NCI-H446 treated with DMSO at 0.1 percent for 48 hours (cell line): ENCODE results near the gene PDE5A.

Experiments used
- DNase-seq: peaks from one replicate; lab custom pipeline; 2025; lab: John Stamatoyannopoulos, UW

The PDE5A gene

DNA sequence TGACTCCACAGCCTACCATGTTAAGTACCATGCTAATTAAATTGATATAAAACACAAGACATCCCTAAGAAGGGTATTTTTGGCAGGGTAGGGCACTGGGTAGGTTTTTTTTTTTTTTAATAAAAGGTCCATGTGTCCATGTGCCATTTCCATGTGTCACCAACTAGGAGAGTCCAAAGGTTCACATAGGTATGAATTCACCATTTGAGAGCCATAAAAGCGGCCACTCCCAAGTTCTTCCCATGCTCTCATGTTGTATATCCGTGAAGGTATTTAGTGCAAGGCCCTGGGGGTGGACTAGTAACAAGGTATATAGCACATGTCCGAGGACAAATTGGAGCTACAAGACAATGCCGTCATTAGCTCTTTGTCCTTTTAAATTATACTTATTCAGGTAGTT is 107.3 kb downstream of the PDE5A start:
- DNase-seq = no peak

DNA sequence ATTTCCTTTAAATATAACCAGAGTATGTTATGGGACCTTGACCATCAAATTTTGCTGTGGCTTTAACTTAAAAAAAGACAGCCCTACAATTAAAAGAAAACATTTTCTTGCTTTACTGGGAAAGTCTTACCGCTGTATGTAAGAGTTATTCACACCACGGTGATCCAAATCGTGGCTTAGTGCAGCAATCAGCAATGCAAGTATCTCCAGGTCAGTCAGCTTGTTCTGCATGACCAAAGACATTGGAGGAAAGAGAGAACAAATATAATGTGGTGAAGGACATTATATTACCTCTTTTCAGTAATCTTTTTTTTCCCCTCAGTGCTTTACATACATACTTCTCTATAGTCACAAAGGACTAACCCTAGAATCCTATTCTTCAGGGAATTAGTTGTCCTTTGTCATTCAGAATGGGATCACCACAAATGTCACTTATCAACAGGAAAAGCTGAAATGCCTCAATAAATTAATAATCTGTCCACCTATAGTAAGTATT is 109.6 kb downstream of the PDE5A start:
- DNase-seq = no peak

DNA sequence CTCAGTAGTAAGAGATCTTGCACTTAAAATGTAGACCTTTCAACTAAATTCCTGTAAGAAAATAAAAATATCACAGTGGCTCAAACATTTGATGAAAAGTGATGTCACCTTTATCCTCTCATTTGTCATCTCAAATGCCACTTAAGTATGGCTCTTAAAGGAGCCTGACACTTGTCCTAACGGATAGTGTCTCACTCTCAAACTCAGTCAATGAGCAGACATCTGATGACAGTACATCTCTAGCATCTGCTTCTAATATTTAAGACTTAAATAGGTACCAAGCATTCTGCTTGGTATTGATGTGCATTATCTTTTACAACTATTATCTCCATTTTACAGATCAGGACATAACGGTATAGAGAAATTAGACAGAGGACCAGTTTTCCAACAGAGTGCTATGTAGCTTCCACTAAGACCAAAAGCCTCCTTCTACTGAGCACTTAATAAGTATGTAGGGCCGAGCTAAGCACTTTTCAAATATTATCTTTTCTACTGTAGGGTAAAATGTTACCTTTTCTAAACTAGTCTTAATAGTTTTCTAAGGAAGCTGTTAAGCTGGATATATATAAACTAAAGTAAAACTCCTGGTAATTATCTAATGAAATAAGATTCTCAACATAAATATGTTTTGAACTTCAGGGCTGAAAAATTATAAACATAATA is 110.2 kb downstream of the PDE5A start:
- no peak for DNase-seq

DNA sequence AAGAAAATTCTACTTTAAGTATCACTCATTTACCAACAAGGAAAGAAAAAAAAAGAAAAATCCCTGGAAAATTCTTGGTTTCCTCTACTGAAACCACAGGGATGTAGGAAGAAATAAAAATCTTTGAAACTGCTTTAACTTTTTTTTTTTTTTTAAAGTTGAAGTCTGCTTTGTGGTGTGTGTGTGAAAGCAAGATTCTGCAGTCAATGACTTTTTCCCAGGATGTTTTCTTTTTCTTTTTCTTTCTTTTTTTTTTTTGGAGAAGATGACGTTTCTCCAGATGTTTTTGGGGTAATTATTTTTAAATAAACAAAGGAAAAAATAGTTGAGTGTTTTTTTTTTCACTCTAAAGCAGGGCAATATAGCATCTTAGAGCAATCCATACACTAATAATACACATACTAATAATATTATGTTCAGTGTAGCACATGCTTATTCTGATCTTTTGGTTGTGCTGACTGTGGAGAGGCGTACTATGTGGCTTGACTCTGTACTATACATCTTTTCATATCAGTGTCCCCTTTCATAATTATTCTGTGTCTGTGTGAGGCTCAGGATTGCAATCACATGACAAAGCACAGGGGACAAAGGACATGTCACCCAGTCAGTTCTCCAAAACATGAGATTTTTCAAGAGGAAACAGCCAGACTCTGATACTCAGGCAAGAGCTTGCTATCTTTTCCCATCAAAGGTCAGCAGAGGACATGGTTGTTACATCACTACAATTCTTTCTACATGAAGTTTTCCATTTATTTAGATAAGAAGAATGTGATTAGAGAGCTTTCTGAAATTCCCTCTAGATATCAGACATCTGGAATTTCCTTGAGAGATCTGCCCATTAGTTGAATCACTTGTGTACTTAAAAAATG is 111.0 kb downstream of the PDE5A start:
- no peak for DNase-seq

DNA sequence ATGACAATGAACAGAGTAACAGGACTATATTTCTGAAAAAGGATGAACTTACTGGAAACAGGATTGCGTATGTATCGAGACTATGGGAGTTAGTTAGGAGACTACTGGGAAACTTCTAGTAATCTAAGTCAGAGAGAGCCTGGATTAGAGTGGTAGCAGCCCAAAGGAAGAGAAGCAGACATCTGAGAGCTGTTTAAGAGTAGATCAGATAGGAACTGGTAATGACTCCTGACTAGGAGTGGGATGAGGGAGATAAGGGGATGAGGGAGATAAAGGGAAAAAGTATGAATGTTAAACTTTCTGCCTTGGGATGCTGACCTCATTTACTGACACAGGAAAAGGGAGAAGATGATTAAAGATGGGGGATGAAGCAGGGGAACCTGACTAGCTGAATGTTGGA is 116.2 kb downstream of the PDE5A start:
- no peak for DNase-seq

DNA sequence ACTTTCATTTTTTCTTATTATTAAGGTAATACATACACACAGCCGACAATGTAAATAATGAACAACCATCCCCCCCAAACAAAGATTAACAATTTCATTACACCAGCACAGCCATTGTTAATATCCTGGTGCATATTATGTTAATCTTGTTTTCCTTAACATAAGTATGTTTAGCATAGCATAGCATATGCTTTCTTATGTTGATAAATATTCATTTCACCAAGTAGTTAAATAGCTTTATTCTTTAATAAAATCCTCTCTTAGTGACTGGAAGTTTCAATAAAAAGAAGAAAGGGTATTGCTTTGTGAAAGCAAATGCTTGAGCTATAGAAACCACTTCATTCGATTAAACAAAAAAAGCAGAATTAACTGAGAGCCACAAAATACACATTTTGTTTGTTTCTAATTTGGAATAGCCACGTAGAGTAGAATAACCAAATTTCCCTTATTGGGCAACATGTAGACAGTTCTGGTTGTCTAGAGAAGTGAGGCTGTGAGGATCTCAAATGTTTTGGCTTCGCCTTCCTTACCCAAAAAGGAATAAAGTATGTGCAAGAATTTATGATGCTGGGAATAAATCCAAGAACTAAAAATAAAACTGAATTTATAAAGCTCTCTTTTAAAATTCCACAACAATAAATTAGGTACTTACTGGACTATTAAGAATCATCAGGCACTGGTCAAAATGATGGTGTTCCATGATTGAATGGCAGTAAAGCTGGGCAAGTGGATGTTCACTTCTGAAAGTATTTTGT is 118.0 kb downstream of the PDE5A start:
- DNase-seq = no peak

DNA sequence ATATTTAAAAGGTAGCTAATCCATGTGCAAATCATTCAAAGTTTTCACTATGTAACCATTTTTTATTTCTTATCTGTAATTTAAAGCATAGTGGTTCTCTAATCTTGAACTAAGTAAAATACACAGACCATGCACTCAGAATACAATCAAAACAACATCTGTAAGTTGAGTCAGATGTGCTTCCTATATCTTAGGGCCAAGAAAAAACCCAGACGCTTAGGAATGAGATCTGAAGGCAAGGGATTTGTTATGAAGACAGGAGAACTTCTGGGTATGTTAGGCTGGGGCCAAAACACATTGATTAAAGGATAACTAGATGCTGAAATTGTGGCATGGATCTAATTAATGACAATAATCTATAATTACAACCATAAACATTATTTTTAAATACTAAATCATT is 120.3 kb downstream of the PDE5A start:
- no peak for DNase-seq

DNA sequence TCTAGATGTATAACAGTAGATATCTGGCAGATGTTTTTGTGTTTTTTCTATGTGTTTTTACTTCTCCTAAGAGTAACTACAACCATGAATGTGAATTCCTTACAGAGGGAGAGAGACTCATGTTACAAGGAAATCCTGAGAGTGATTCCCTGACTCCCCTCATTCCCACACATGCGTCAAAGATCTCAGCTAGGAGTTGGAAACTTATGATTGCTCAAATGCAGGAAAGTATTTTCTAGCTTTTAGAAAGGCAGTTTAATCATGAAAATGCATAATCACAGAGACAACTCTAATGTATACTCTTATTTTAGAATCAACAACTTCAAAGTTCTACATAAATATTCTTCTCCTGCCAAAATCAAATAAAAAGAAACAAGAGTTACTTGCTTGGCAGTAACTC is 121.8 kb downstream of the PDE5A start:
- no peak for DNase-seq

DNA sequence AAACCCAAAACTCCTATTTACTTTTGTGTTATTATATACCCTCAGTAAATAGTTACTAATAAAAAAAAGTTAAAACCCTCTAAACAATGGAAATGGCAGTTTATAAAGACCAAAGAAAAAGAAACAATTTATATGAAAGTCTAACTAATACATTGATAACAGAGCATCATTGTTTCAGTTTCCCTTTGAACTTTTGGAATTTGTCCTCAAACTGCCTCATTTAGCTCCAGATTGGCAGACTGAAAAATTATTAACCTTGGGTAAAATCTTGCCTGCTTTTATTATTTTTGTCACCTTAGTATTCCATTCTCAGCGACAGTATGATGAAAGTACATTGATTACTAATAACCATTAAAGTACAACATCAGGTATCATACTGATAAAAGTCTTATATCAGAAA is 124.0 kb downstream of the PDE5A start:
- no peak for DNase-seq

DNA sequence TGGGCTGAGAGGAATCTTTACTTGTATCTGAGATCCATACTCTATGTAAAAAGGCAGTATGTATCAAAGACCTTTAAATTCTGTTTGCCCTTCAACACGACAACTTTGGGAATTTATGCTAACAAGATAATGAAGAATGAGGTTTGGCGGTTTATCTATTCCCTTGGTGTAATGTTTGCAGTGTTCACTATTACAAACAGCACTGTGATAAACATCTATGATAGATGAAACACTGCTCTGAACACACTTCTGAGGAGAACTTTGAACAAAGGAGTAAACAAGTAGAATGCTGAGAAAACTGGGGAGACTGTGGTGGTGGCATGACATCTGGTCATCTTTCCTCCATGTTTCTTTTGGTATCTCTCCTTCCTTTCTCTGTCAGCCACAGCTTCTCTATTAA is 126.9 kb downstream of the PDE5A start:
- DNase-seq = no peak

DNA sequence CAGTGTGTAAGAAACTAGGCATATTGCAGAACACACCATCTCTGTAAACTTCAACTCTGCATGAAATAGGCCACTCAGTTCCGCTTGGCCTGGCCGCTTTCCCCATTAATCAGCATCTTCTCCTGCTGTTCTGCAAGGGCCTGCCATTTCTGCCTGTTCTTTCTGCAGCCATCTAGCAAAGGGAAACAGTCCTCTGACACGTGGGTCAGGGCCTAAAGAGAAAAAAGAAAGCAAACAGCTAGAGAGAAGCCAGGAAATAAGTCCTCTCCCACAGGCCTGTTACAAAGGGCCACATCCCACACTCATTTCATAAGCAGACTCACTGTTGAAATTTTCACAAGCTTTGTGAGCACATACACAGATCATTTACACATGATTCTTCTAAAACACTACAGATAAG is 130.1 kb downstream of the PDE5A start:
- DNase-seq = no peak

DNA sequence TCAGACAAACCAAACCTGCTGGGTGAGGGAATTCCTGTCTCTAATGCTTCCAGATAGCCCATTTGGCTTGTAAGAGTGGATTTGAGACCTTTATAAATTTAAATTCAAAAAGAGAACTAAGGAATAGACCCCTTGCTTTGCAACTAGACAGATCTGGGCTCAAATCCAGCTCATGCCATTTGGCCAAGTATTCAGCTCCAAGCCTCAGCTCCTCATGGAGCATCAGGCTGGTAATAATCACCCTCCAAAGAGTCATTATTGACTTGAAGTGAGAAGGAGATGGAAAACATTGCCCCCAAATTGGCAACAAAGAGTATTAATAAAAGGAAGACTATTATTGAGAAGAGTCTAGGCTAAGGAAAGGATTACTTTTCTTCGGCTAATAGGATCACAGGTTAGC is 134.7 kb downstream of the PDE5A start:
- DNase-seq = peak; percentile 1

DNA sequence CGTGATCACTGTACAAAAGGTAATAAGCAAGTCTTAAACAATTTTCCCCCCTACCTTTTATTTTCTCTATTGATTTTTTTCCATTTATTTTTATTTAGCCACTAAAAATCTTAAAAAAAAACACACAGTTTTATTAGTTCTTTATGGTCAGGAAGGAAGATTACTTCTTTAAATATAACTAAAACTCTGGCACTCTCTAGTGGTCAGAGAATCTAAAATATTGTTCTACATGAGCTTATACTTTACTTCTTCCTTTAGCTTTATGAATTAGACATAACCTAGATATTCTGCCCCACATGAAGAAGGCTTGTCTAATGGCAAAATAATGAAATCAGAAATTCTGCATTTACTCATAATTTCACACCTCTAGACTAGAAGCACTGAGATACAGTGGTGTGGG is 135.2 kb downstream of the PDE5A start:
- peak; percentile 8 for DNase-seq

DNA sequence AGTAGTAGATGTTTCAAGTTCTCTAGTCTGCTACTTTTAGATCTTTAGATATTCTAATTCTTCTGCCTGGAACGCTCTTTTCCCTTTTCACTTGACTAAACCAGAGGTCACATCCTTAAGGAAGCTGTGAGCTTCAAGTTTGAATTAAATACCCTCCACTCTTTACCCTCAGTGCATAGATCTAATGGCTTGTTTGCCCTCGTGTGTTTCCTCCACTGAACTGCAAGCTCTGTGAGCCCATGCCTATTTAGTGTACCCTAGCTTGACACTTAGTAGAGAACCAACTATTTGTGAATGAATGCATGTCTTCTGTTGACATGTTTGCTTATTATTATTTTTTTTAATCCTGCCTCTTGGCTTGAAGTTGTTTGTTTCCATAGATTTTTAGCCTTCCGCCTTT is 138.3 kb downstream of the PDE5A start:
- DNase-seq = no peak

DNA sequence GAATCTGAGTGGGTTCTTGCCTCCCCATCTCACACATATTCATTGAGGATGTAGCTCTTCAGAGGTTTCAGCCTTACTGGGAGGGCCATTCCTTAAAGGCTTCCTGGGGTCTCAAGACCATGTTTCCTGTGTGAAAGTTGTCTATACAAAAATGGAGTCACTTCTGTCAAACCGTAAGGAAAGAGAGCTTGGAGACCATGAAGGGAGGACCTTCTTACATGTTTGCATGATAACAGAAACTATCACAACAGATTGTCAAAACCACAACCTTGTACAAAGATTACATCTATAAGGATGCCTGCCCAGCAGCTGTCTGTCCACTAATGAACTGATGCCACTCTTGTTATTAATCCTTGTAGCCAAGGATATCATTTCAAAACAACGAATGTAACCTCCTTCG is 139.3 kb downstream of the PDE5A start:
- no peak for DNase-seq

DNA sequence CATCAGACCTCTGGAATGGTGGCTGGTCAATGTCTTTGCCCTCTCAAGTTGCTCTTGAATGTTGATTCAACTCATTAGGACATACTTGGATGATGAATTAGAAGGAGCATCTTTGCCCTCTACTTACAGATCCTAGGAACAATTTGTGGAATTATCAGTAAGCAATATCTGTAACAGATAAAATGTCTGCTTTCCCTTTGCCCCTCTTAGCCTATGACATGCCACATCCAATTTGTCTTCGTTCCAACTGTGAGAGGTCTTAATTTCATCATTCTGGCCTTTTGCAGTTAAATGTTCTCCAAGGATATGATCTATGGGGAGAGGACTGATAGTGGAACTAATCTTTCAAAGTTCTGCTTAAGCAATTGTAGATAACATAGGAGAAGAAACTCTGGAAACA is 148.3 kb downstream of the PDE5A start:
- DNase-seq = no peak

DNA sequence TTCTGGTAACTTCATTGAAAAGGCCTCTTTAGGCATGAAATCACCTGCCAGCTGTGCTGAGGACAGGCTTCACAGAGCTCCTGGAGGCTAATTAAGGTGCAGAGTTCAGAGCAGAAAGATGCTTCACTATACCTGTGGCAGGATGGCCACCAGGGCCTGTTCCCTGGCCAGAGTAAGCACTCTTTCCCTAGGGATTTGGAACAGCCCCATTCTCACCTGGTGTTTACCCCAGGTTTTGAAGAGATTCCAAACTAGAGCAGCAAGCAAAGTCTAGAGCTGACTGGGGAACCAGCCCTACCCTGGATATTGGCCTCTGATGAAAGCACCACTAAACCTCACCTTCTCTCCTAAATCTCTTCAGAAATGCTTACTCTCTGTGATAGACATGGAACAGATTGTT is 148.8 kb downstream of the PDE5A start:
- no peak for DNase-seq

DNA sequence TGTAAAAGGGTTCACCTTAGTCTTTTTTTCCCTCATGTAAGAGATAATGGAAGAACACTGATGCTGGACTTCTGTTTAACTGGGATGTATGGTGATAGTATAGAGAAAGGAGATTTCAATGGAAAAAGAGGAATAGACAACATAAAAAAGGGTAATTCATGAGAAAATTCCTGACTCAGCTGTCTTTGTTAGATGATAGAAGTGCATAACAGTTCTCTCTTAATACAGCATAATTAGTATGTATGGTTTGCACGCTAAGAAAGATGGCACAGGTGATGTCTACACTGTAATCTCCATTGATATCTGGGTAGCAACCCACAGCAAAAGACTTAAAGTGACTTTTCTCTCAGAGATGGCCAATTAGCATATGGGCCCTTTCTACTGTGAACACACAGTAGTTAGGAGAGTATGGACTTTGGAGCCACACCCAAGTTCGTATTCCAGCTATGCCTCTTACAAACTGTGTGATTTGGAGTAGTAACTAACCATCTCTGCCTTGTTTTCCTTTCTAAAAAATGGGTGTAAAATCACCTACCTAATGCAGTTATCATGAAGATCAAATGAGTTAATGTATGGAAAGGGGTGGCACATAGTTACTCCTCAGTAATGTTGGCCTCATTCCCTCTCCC is 149.3 kb downstream of the PDE5A start:
- DNase-seq = no peak

DNA sequence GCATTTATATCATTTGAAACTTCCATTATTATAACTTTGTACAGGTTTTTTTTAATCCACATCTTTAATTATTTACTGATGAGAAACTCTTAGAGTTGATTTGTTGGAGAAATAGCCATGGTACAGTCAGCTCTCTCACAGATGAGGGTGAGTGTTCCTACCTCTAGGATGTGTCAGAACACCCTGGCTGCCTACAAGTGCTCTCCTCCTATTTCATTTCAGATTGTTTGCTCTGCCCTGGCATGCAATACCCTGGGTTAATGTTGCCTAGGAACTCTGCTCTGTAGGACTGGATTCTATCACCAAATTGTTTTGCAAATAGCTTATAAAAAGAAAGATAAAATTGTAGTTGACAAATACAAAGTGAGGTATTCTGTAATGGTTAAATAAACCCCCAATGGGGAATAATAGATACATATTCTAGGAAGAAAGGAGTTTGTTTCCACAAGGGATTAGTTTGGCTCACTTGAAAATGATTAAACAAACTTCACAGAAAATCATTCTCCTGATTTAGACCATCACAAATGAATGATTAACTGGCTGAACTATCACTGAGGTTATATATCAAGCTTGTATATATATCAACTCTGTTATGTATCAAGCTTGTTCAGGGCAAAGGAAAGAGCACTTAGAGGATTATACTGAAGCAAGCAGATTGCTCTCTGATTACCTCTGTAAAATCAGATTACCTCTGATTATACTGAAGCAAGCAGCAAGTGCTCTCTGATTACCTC is 150.0 kb downstream of the PDE5A start:
- DNase-seq = no peak

DNA sequence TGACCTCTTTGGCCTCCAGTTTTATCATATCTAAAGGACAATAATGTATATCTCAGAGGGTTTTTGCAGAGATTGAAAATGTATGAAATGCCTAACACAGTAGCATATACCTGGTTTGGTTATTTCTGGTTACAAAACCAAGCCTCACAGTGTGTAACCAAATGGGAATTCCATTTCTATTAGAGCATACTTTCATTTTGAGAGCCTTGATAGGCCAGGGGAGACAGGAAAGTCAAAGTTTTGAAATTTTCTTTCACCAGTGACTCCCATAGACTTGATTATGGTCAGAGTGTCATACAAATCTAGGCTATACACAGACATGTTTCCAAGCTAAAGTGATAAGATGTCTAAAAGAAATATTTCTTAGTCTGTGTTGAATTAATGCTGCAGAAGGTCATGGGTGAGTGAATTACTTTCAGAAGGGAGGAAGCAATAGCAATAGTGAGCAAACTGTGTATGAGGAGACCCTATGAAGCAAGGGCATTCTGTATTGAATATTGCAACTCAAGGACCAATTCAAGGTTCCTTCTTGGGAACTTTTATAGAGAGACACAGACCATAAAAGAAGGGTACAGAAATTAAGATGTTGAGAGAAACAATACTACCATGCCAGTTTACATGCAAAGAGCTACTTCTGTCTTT is 151.1 kb downstream of the PDE5A start:
- DNase-seq = no peak

DNA sequence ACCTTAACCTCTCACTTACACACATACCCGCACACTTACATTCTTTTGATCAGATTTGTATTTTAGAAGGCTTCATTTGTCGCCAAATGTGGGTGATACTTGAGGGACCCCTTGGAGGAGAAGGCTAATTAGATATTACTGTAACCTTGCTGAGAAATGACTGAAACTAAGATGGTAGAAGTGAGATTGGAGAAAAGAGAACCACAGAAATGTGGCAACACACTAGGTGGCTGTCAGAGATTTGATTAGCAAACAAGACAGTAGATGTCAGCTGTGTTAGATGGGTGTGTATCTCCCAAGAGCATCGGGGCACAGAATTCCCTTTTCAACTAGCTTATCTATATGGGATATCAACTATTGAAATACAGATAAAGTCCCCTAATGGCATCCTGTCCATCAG is 157.3 kb downstream of the PDE5A start:
- no peak for DNase-seq
